Chondrocyte (in vitro differentiated cells): ENCODE results near the gene RIMBP2. TPM values are rescaled to one million over a fixed set of nuclear protein-coding genes. Genes with fewer than 3 reads are reported as not detected.

Source experiments
- DNase-seq: peaks from one replicate; pipeline ENCODE4 v3.0.0; 2021; ENCODE audit warnings: mixed read lengths, low spot score
- H3K27ac Mint-ChIP-seq: one replicate; pipeline ENCODE4 v1.8.0; 2021; ENCODE audit warnings: mild to moderate bottlenecking, moderate library complexity, mixed read lengths; ENCODE audit not compliant: unreplicated experiment
- H3K27me3 Mint-ChIP-seq: 2 replicates; pipeline ENCODE4 v1.8.0; 2021; ENCODE audit warnings: low read depth, mixed read lengths
- H3K36me3 Mint-ChIP-seq: 2 replicates; pipeline ENCODE4 v1.8.0; 2021; ENCODE audit warnings: low read depth, mixed read lengths
- H3K4me1 Mint-ChIP-seq: 2 replicates; pipeline ENCODE4 v1.8.0; 2021; ENCODE audit warnings: low read depth, mild to moderate bottlenecking, mixed read lengths
- H3K4me3 Mint-ChIP-seq: one replicate; pipeline ENCODE4 v1.8.0; 2021; ENCODE audit warnings: mild to moderate bottlenecking, moderate library complexity, mixed read lengths; ENCODE audit not compliant: unreplicated experiment
- H3K9me3 Mint-ChIP-seq: 2 replicates; pipeline ENCODE4 v1.8.0; 2021; ENCODE audit warnings: low read depth, mixed read lengths
- CTCF ChIP-seq: fragments of 200-600 bp; sonication (generic); IDR thresholded peaks from 2 replicates; pipeline ENCODE4 v1.5.0; 2021; ENCODE audit warnings: antibody characterized with exemption, mild to moderate bottlenecking, moderate library complexity
- total RNA-seq: library from RNA; stranded (reverse); gene quantifications from 3 replicates; pipeline ENCODE4 v1.2.1, GENCODE V29; 2021

The RIMBP2 gene
- total RNA-seq, 1 donor from 2014 or later: 0.30 TPM

- Mint-ChIP-seq H3K27ac (no peak overlapping the region), H3K4me1 (no peaks in the 10 kb centered on the region), H3K9me3 (no peaks in the 10 kb centered on the region), H3K36me3 (no peaks in the 10 kb centered on the region), H3K4me3 (no peak overlapping the region), H3K27me3 (peaks cover 20% of the 10 kb centered on the region)
- TF ChIP-seq CTCF: no peak
- no peak for DNase-seq
These were observed 11.5 kb downstream of the RIMBP2 start for GRCh38 chr12:130704606-130705005.

- TF ChIP-seq CTCF: no peak
- H3K4me3 Mint-ChIP-seq: no peak overlapping the region
- H3K27me3 Mint-ChIP-seq: peaks cover 18% of the 10 kb centered on the region
These were observed 12.2 kb downstream of the RIMBP2 start for GRCh38 chr12:130703733-130704375.

GRCh38 chr12:130702966-130703732 lies 12.9 kb downstream of the RIMBP2 start:
- no peak for DNase-seq
- Mint-ChIP-seq H3K4me1 (no peaks in the 10 kb centered on the region), H3K9me3 (no peaks in the 10 kb centered on the region), H3K27ac (no peak overlapping the region), H3K4me3 (no peak overlapping the region), H3K36me3 (no peaks in the 10 kb centered on the region), H3K27me3 (peaks cover 17% of the 10 kb centered on the region)
- no peak for TF ChIP-seq CTCF

More at GRCh38 chr12:130703733-130704375, 12.2 kb downstream of the RIMBP2 start:
- Mint-ChIP-seq H3K4me1 (no peaks in the 10 kb centered on the region), H3K9me3 (no peaks in the 10 kb centered on the region), H3K27ac (no peak overlapping the region), H3K36me3 (no peaks in the 10 kb centered on the region)
- no peak for DNase-seq

DNA sequence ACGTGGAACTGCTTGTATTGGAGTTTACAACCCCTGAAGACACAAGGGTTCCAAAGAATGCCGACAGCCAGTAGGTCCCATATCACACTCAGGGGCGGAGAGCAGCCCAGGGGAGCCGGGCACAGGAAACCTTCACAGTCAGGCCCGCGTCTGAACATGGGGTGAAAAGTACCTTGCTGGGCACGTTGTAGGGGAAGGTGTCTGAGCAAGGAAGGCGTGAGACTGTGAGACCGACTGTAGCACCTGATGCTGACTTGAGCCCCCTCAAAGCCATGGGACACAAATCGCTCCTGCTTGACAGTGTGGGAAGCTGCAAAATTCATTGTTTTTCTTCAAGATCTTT lies 14.7 kb downstream of the RIMBP2 start:
- no peak overlapping the region for H3K27ac Mint-ChIP-seq
- no peak for TF ChIP-seq CTCF
- no peaks in the 10 kb centered on the region for H3K4me1 Mint-ChIP-seq
- H3K27me3 Mint-ChIP-seq: peaks cover 17% of the 10 kb centered on the region
- H3K36me3 Mint-ChIP-seq: no peaks in the 10 kb centered on the region
- DNase-seq: no peak
- H3K9me3 Mint-ChIP-seq: no peaks in the 10 kb centered on the region
- no peak overlapping the region for H3K4me3 Mint-ChIP-seq

DNA sequence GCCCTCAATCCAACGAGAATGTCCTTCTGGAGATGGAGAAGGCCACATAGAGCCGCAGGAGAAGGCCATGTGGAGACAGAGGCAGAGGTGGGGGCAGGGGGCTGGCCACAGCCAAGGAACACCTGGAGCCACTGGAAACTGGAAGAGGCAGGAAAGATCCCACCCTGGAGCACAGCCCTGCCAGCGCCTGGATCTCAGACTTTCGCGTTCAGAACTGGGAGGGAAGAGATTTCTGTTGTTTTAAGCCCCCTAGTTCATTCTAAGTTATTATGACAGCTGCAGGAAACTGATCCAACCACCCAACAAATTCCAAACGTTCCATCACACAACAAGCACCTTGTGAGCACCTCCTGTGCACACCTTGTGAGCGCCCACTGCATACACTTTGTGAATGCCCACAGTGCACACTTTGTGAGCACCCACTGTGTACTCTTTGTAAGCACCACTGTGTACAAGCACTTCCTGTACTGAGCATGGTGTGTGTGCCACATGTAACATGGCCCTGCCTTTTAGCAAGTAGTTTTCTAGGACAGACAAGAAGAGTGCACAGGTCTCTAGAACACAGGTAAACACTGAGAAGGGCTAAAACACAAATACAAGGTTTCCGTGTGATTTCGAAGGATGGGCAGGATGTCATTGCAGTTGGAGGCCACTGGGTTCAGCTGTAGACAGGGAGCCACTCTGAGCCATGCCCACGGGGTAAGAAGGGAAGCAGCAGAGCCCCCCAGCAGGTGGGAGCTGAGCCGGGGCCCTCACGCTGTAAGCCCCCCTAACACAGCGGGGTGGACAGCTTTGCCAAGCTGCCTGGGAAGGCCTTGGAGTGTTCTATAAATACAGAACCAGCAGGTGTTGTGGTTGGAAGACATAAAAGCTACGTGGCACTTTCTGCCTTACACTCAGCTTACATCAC lies 15.4 kb downstream of the RIMBP2 start:
- DNase-seq: no peak
- H3K27ac Mint-ChIP-seq: no peak overlapping the region
- no peaks in the 10 kb centered on the region for H3K36me3 Mint-ChIP-seq
- TF ChIP-seq CTCF: no peak
- H3K4me1 Mint-ChIP-seq: no peaks in the 10 kb centered on the region
- H3K27me3 Mint-ChIP-seq: peaks cover 18% of the 10 kb centered on the region
- H3K9me3 Mint-ChIP-seq: no peaks in the 10 kb centered on the region
- no peak overlapping the region for H3K4me3 Mint-ChIP-seq
